Ovary (tissue), 9 donors: ENCODE data around the gene FAM171A1. TPM values are rescaled to one million over a fixed set of nuclear protein-coding genes. Genes with fewer than 3 reads are reported as not detected.

Source experiments
- DNase-seq, 5 donors: peaks; one replicate each; pipeline ENCODE4 v3.0.0-alpha.2; 2019 to 2020
- H3K27ac ChIP-seq, 2 donors: fragments of 200-600 bp; one replicate each; pipeline versions ENCODE4 v1.5.1 to v1.8.0; 2019 to 2022
- H3K27me3 ChIP-seq: fragments of 200-600 bp; one replicate; pipeline ENCODE4 v1.8.0; 2022
- H3K36me3 ChIP-seq: fragments of 200-600 bp; sonication (generic); one replicate; pipeline ENCODE4 v1.5.1; 2019
- H3K4me1 ChIP-seq: one replicate; pipeline ENCODE4 v1.8.1; 2013; ENCODE audit warnings: mild to moderate bottlenecking, moderate library complexity; ENCODE audit not compliant: insufficient read depth
- H3K4me3 ChIP-seq: fragments of 200-600 bp; sonication (generic); one replicate; pipeline ENCODE4 v1.5.1; 2017
- H3K9me3 ChIP-seq, 2 donors: fragments of 200-600 bp in 1 of 2; sonication (generic) in 1 of 2; one replicate each; pipeline versions ENCODE4 v1.5.1 to v1.8.1; 2013 to 2019; ENCODE audit warnings: mild to moderate bottlenecking in 1 of 2, moderate library complexity in 1 of 2
- EP300 ChIP-seq: sonication (generic); formaldehyde crosslinking; IDR thresholded peaks from one replicate; pipeline ENCODE4 v1.6.1; 2017; ENCODE audit warnings: antibody characterized with exemption
- POLR2A ChIP-seq: fragments of 450-650 bp; IDR thresholded peaks from one replicate; pipeline ENCODE4 v1.6.1; 2017; ENCODE audit warnings: antibody characterized with exemption, mild to moderate bottlenecking, moderate library complexity
- WGBS, 3 donors: extraction: QIAGEN DNeasy Blood & Tissue Kit in 1 of 3; methylation state at CpG; one replicate each; pipeline versions ENCODE4 v1.1.5 to v1.1.7; 2013 to 2017; 5-methylcytosine and 5-hydroxymethylcytosine counted together
- intact Hi-C, 4 donors: fragments of 100-400 bp; cut with DNase I; formaldehyde crosslinking; loops; one replicate each; pipeline versions ENCODE4 v1.11.0 to v1.15.1; 2022 to 2023
- polyA plus RNA-seq, 2 donors: library from polyadenylated mRNA; stranded (reverse); fragments of 200-250 nt in 1 of 2; fragments of 350-450 nt in 1 of 2; fragmentation: Illumina TruSeq in 1 of 2; extraction: RNeasy Lipid Tissue Mini Kit (QIAGEN cat#74804) in 1 of 2; gene quantifications; one replicate each; pipeline ENCODE4 v1.2.3, GENCODE V29; 2013 to 2014
- total RNA-seq, 7 donors: library from RNA; depleted of rRNA in 2 of 7; stranded (reverse); fragments of >200 nt in 2 of 7; fragmentation: NEBNext Ultra II Directional in 3 of 7; extraction: Animal tissue kit (Norgen Biotek cat#: 25700) in 3 of 7; gene quantifications; one replicate each; pipeline versions ENCODE4 v1.1.0 to v1.2.4, GENCODE V29; 2016 to 2023
- TF ChIP-seq, protein P1 (sequence below), 3 donors: fragments of 450-650 bp in 2 of 3; fragments of 200-600 bp in 1 of 3; IDR thresholded peaks; one replicate each; pipeline versions ENCODE4 v1.5.1 to v1.8.0; 2016 to 2022; ENCODE audit warnings: antibody characterized with exemption in 3 of 3, mild to moderate bottlenecking in 1 of 3
- donor health status: DM: no; HTN: no; CAD: no; lungs with moderate emphysema.
- donor health status: DM: no; HTN: no; CAD: no.
- donor health status: Bipolar disorder and iron deficiency.
- donor health status: DM: yes; HTN: yes; CAD: no.
- donor health status: DM: no; HTN: no; CAD: no.
- donor health status: DM: yes; HTN: yes; CAD: no.

Gene FAM171A1
- total and polyA plus RNA-seq, 9 donors: 9.1 to 29.1 (median 23.7) TPM

DNA sequence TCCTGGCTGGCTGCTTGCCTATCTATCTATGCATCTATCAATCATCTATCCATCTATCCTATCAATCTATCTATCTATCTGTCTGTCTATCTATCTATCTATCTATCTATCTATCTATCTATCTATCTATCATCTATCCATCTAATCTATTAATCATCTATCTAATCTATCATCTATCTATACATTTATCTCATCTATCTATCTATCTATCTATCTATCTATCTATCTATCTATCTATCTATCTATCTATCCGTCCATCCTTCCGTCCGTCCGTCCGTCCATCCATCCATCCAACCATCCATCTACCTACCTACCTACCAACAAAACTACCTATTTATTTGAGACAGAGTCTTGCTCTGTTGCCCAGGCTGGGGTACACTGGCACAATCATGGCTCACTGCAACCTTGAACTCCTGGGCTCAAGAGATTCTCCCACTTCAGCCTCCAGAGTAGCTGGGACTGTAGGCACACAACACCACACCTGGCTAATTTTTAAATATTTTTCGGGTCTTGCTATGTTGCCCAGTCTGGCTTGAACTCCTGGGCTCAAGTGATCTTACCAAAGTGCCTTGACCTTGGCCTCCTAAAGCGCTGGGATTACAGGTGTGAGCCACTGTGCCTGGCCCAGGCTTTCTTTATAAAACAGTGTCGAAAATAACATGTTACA is 107.3 kb downstream of the FAM171A1 start:
- intact Hi-C loops: loop anchor here in 1 of 4 donors (10.0 kb wide), 1 partner anchor 111 kb away; the partner anchor contains the start of gene FAM171A1
- Histone ChIP-seq H3K4me3 (no peak overlapping the region), H3K27ac (no peak overlapping the region), H3K9me3 (no peaks in the 10 kb centered on the region), H3K27me3 (no peaks in the 10 kb centered on the region), H3K36me3 (no peaks in the 10 kb centered on the region), H3K4me1 (no peaks in the 10 kb centered on the region)
- 95 to 98% (median 96%) methylated on average over 8 of the region's 8 CpGs for WGBS, 3 donors
- TF ChIP-seq POLR2A: no peak
- TF ChIP-seq EP300: no peak
- TF ChIP-seq, protein P1, sequence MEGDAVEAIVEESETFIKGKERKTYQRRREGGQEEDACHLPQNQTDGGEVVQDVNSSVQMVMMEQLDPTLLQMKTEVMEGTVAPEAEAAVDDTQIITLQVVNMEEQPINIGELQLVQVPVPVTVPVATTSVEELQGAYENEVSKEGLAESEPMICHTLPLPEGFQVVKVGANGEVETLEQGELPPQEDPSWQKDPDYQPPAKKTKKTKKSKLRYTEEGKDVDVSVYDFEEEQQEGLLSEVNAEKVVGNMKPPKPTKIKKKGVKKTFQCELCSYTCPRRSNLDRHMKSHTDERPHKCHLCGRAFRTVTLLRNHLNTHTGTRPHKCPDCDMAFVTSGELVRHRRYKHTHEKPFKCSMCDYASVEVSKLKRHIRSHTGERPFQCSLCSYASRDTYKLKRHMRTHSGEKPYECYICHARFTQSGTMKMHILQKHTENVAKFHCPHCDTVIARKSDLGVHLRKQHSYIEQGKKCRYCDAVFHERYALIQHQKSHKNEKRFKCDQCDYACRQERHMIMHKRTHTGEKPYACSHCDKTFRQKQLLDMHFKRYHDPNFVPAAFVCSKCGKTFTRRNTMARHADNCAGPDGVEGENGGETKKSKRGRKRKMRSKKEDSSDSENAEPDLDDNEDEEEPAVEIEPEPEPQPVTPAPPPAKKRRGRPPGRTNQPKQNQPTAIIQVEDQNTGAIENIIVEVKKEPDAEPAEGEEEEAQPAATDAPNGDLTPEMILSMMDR (IDR thresholded peaks at IDR 0.05): no peak
- DNase-seq: no peak

DNA sequence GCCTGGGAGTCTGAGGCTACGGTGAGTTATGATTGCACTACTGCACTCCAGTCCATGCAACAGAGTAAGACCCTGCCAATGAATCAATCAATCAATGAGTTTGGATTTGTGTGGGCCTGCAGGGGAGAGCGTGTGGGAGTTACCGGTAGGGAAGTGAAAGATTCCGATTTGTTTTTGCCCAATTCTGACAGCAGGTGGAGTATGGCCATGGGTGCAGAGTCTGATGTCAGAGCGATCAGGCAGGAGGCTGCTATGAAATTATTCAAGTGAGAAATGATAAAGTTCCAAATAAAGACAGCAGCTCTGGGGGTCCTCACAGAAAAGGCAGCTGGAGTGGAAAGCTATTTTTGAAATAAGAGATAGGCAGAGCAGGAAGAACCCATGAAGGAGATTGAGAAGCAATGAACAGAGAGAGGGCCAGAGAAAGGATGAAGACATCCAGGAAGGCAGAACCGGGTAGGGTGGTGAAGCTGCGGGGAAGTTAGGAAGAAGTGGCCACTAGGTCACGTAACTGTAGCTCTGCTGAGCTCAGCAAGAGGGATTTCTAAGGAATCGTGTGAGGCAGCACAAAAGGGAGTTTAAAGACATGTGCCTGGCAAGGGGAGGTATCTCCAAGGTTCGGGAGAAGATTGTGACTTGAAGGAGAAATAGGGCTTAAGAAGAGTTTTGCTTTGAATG is 108.9 kb downstream of the FAM171A1 start:
- Histone ChIP-seq H3K27me3 (no peaks in the 10 kb centered on the region), H3K27ac (no peak overlapping the region), H3K36me3 (no peaks in the 10 kb centered on the region), H3K4me1 (no peaks in the 10 kb centered on the region), H3K9me3 (no peaks in the 10 kb centered on the region), H3K4me3 (no peak overlapping the region)
- WGBS, 3 donors: 35 to 42% (median 38%) methylated on average over 10 of the region's 10 CpGs
- intact Hi-C loops: loop anchor here in 1 of 4 donors (10.0 kb wide), 1 partner anchor 113 kb away; the partner anchor contains the start of gene FAM171A1
- DNase-seq: no peak
- TF ChIP-seq, protein P1 (IDR thresholded peaks at IDR 0.05): no peak
- TF ChIP-seq EP300 (no peak), POLR2A (no peak)

DNA sequence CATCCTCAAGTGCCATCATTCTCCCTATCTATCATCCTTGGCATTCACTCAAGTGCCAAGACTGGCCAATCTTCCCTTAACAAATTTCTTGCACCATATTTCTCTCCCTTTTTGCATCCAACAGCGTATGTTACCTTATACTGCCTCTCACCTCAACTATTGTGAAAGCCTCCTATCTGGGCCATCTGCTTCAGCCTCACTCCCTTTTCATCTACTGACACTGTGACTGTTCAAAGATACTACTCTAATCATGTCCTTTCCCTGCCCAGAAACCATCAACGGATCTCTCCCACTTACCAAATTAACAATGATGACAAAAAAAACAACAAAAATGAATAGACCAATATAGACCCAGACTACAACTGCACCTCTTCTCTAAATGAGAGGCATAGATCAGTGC is 112.0 kb downstream of the FAM171A1 start:
- DNase-seq: no peak
- H3K27me3 ChIP-seq: no peaks in the 10 kb centered on the region
- no peak overlapping the region for H3K27ac ChIP-seq
- no peaks in the 10 kb centered on the region for H3K36me3 ChIP-seq
- TF ChIP-seq POLR2A (no peak), EP300 (no peak)
- TF ChIP-seq, protein P1 (IDR thresholded peaks at IDR 0.05): no peak
- H3K4me3 ChIP-seq: no peak overlapping the region
- H3K4me1 ChIP-seq: no peaks in the 10 kb centered on the region
- intact Hi-C loops: no loop called here
- H3K9me3 ChIP-seq: no peaks in the 10 kb centered on the region
- 93 to 94% (median 94%) methylated on average over 2 of the region's 2 CpGs for WGBS, 3 donors

- Histone ChIP-seq H3K4me1 (no peaks in the 10 kb centered on the region), H3K27me3 (no peaks in the 10 kb centered on the region), H3K36me3 (no peaks in the 10 kb centered on the region), H3K27ac (no peak overlapping the region), H3K4me3 (no peak overlapping the region), H3K9me3 (no peaks in the 10 kb centered on the region)
- 93 to 97% (median 95%) methylated on average over 6 of the region's 6 CpGs for WGBS, 3 donors
- no peak for DNase-seq
- TF ChIP-seq EP300: no peak
- no peak for TF ChIP-seq POLR2A
- TF ChIP-seq, protein P1 (IDR thresholded peaks at IDR 0.05): no peak
- intact Hi-C loops: no loop called here
Observed at GRCh38 chr10:15258255-15258654, 112.8 kb downstream of the FAM171A1 start.
